OCI-LY1 (cell line): ENCODE results near the gene MYH1.

Experiments
- H2AFZ ChIP-seq: fragments of 200-600 bp; sonication (generic), shearing (Covaris generic); 2 replicates; pipeline ENCODE4 v1.6.0; 2014; ENCODE audit warnings: antibody characterized with exemption, mild to moderate bottlenecking, low read length
- H3F3A ChIP-seq: fragments of 200-600 bp; sonication (generic), shearing (Covaris generic); 2 replicates; pipeline ENCODE4 v1.6.0; 2014; ENCODE audit warnings: mild to moderate bottlenecking, antibody characterized with exemption, low read length, moderate library complexity; ENCODE audit not compliant: insufficient read depth
- H3K27ac ChIP-seq: fragments of 200-600 bp; sonication (generic); 2 replicates; pipeline ENCODE4 v1.5.1; 2014; ENCODE audit warnings: low read length, mixed run types, mild to moderate bottlenecking, low read depth; ENCODE audit not compliant: poor library complexity, severe bottlenecking
- H3K27me3 ChIP-seq: fragments of 200-600 bp; sonication (generic); 2 replicates; pipeline ENCODE4 v1.6.0; 2014; ENCODE audit warnings: antibody characterized with exemption, mild to moderate bottlenecking, low read length, moderate library complexity; ENCODE audit not compliant: insufficient read depth
- H3K36me3 ChIP-seq: fragments of 200-600 bp; sonication (generic); 2 replicates; pipeline ENCODE4 v1.6.1; 2014; ENCODE audit warnings: mild to moderate bottlenecking, antibody characterized with exemption, low read length, moderate library complexity, mixed read lengths; ENCODE audit not compliant: insufficient read depth
- H3K4me1 ChIP-seq: fragments of 200-600 bp; sonication (generic); 2 replicates; pipeline ENCODE4 v1.5.1; 2014; ENCODE audit warnings: mild to moderate bottlenecking, low read length, moderate library complexity; ENCODE audit not compliant: insufficient read depth, severe bottlenecking
- H3K4me2 ChIP-seq: fragments of 200-600 bp; sonication (generic), shearing (Covaris generic); 2 replicates; pipeline ENCODE4 v1.6.1; 2014; ENCODE audit warnings: low read length
- H3K4me3 ChIP-seq: fragments of 200-600 bp; sonication (generic); 2 replicates; pipeline ENCODE4 v1.5.1; 2014; ENCODE audit warnings: low read length, low read depth, mild to moderate bottlenecking, mixed read lengths; ENCODE audit not compliant: poor library complexity, severe bottlenecking
- H3K79me2 ChIP-seq: fragments of 200-600 bp; shearing (Covaris generic); 2 replicates; pipeline ENCODE4 v1.6.1; 2016; ENCODE audit warnings: mixed run types, low read length, mixed read lengths; ENCODE audit not compliant: insufficient read depth
- H3K9ac ChIP-seq: fragments of 200-600 bp; sonication (generic), shearing (Covaris generic); 2 replicates; pipeline ENCODE4 v1.6.1; 2014; ENCODE audit warnings: mild to moderate bottlenecking, low read length, mixed read lengths
- H3K9me2 ChIP-seq: fragments of 200-600 bp; sonication (generic), shearing (Covaris generic); 2 replicates; pipeline ENCODE4 v1.6.1; 2014; ENCODE audit warnings: low read depth, mild to moderate bottlenecking, low read length, mixed read lengths
- H3K9me3 ChIP-seq: fragments of 200-600 bp; shearing (Covaris generic); 2 replicates; pipeline ENCODE4 v1.6.1; 2014; ENCODE audit warnings: low read length, mixed read lengths
- H4K20me1 ChIP-seq: fragments of 200-600 bp; sonication (generic), shearing (Covaris generic); 2 replicates; pipeline ENCODE4 v1.6.0; 2016; ENCODE audit warnings: mild to moderate bottlenecking, low read length; ENCODE audit not compliant: insufficient read depth
- EZH2 ChIP-seq: fragments of 200-600 bp; sonication (generic), shearing (Covaris generic); IDR thresholded peaks from 2 replicates; pipeline ENCODE4 v1.8.0; 2017; ENCODE audit warnings: borderline replicate concordance, mixed run types, mild to moderate bottlenecking, antibody characterized with exemption, low read length, moderate library complexity, mixed read lengths
- TF ChIP-seq, protein P1 (sequence below): fragments of 200-600 bp; sonication (generic), shearing (Covaris generic); IDR thresholded peaks from 2 replicates; pipeline ENCODE4 v1.5.1; 2017; ENCODE audit warnings: mild to moderate bottlenecking, antibody characterized with exemption, low read length, moderate library complexity, mixed read lengths

MYH1 gene

DNA sequence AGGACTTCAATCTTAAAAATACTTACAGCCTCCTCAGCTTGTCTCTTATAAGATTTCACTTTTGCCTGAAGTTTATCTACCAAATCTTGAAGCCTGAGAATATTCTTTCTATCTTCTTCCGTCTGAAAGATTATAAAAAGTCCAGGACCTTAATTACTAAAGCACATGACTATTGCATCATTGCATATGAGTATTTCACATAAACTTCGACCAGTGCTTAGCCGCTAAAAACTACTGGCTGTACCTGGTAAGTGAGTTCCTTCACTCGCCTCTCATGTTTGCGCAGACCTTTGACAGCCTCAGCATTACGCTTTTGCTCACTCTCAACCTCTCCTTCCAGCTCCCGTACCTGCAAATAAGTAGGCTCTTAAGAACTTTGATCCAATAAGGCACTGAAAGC lies 4.7 kb upstream of the MYH1 start:
- no peak overlapping the region for H3K4me2 ChIP-seq
- H3K9ac ChIP-seq = no peak overlapping the region
- no peaks in the 10 kb centered on the region for H3K9me3 ChIP-seq
- no peaks in the 10 kb centered on the region for H3K27me3 ChIP-seq
- no peaks in the 10 kb centered on the region for H4K20me1 ChIP-seq
- H3K79me2 ChIP-seq = no peaks in the 10 kb centered on the region
- no peak overlapping the region for H2AFZ ChIP-seq
- H3K4me1 ChIP-seq = no peaks in the 10 kb centered on the region
- no peaks in the 10 kb centered on the region for H3F3A ChIP-seq
- H3K4me3 ChIP-seq = no peak overlapping the region
- no peak for TF ChIP-seq EZH2
- TF ChIP-seq, protein P1, sequence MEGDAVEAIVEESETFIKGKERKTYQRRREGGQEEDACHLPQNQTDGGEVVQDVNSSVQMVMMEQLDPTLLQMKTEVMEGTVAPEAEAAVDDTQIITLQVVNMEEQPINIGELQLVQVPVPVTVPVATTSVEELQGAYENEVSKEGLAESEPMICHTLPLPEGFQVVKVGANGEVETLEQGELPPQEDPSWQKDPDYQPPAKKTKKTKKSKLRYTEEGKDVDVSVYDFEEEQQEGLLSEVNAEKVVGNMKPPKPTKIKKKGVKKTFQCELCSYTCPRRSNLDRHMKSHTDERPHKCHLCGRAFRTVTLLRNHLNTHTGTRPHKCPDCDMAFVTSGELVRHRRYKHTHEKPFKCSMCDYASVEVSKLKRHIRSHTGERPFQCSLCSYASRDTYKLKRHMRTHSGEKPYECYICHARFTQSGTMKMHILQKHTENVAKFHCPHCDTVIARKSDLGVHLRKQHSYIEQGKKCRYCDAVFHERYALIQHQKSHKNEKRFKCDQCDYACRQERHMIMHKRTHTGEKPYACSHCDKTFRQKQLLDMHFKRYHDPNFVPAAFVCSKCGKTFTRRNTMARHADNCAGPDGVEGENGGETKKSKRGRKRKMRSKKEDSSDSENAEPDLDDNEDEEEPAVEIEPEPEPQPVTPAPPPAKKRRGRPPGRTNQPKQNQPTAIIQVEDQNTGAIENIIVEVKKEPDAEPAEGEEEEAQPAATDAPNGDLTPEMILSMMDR = no peak
- H3K36me3 ChIP-seq = no peaks in the 10 kb centered on the region
- no peak overlapping the region for H3K27ac ChIP-seq
- H3K9me2 ChIP-seq = no peaks in the 10 kb centered on the region

DNA sequence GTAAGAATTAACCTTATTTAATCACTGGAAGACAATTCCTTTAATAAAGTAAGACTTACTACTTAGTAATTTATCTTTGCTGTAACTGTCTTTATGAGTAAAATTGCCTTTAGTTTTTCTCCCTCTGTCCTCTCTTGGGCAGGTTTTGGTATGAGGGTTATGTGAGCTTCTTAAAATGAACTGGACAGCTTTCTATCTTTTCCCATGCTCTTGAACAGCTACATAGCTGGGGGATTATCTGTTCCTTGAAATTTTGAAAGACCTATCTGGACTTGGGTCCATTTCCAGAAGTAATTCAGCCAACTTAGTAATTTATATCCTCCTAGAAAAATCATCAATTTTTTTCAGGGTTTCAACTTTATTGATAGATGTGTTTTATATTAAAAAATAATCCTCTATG lies 3.6 kb upstream of the MYH1 start:
- Histone ChIP-seq H2AFZ (no peak overlapping the region), H3K4me3 (no peak overlapping the region), H3K27ac (no peak overlapping the region), H3K9ac (no peak overlapping the region), H3K79me2 (no peaks in the 10 kb centered on the region), H3K4me2 (no peak overlapping the region), H4K20me1 (no peaks in the 10 kb centered on the region), H3K27me3 (no peaks in the 10 kb centered on the region), H3K36me3 (no peaks in the 10 kb centered on the region), H3K4me1 (no peaks in the 10 kb centered on the region), H3F3A (no peaks in the 10 kb centered on the region), H3K9me3 (no peaks in the 10 kb centered on the region), H3K9me2 (no peaks in the 10 kb centered on the region)
- no peak for TF ChIP-seq EZH2
- TF ChIP-seq, protein P1 = no peak

DNA sequence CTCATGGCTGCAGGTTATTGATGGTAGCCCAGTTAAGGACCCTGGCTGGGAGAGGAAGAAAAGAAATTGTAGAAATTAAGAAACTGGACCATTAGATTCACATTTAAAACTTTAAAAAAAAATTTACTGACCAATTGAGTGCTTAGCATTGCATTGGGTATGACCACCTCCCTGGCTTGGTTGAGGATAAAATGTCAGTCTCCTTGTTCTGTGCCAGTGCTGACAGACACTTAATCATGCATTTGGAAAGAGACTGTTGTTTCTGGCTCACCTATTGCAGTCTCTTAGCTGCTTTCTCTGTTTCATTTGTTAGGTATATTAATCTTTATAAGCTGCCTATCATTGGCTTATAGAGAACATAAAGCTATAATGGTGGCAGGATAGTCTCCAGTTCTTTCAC lies 1.7 kb downstream of the MYH1 start:
- H4K20me1 ChIP-seq = no peaks in the 10 kb centered on the region

More for the DNA sequence above, 1.7 kb downstream of the MYH1 start:
- Histone ChIP-seq H3K27ac (no peak overlapping the region), H3K4me1 (no peaks in the 10 kb centered on the region), H3K27me3 (no peaks in the 10 kb centered on the region), H3K79me2 (no peaks in the 10 kb centered on the region), H3F3A (no peaks in the 10 kb centered on the region), H3K4me3 (no peak overlapping the region), H3K9ac (no peak overlapping the region), H3K9me3 (no peaks in the 10 kb centered on the region), H3K36me3 (no peaks in the 10 kb centered on the region), H2AFZ (no peak overlapping the region), H3K4me2 (no peak overlapping the region), H3K9me2 (no peaks in the 10 kb centered on the region)
- TF ChIP-seq EZH2 = no peak
- TF ChIP-seq, protein P1 = no peak
